Left ventricle myocardium inferior (tissue), 1 donor: ENCODE data around the gene ATP2A3. TPM values are rescaled to one million over a fixed set of nuclear protein-coding genes. Genes with fewer than 3 reads are reported as not detected.

Source experiments
- DNase-seq: peaks from one replicate; pipeline ENCODE4 v3.0.0-alpha.2; 2020
- H3K27ac ChIP-seq: fragments of 200-600 bp; replicated peaks from 2 replicates; pipeline ENCODE4 v1.8.0; 2021
- H3K27me3 ChIP-seq: fragments of 200-600 bp; 2 replicates; pipeline ENCODE4 v1.8.0; 2021; ENCODE audit warnings: low read depth
- H3K36me3 ChIP-seq: fragments of 200-600 bp; 2 replicates; pipeline ENCODE4 v1.8.0; 2021
- H3K4me1 ChIP-seq: fragments of 200-600 bp; 2 replicates; pipeline ENCODE4 v1.8.0; 2021
- H3K4me3 ChIP-seq: fragments of 200-600 bp; 2 replicates; pipeline ENCODE4 v1.8.0; 2021; ENCODE audit warnings: mild to moderate bottlenecking, moderate library complexity
- H3K9me3 ChIP-seq: fragments of 200-600 bp; replicated peaks from 2 replicates; pipeline ENCODE4 v1.8.0; 2021
- intact Hi-C: fragments of 100-400 bp; cut with micrococcal nuclease; formaldehyde crosslinking; loops from one replicate; pipeline ENCODE4 v1.11.0; 2022
- total RNA-seq: library from RNA; stranded (reverse); fragmentation: NEBNext Ultra II Directional; extraction: Animal tissue kit (Norgen Biotek cat#: 25700); gene quantifications from one replicate; pipeline ENCODE4 v1.2.1, GENCODE V29; 2021
- TF ChIP-seq, protein P1 (sequence below): fragments of 200-600 bp; IDR thresholded peaks from 2 replicates; pipeline ENCODE4 v1.8.0; 2021; ENCODE audit warnings: antibody characterized with exemption, mild to moderate bottlenecking, borderline replicate concordance
- donor health status: DM: no; HTN: yes; CAD: no; lungs with severe emphysema.

Gene ATP2A3
- total RNA-seq, 1 donor from 2014 or later = 8.6 TPM

- Histone ChIP-seq H3K4me3 (no peak overlapping the region), H3K36me3 (peaks cover 21% of the 10 kb centered on the region), H3K27me3 (no peaks in the 10 kb centered on the region), H3K27ac (no peak overlapping the region), H3K4me1 (peaks cover 59% of the 10 kb centered on the region), H3K9me3 (no peaks in the 10 kb centered on the region)
- intact Hi-C loops = no loop called here
- TF ChIP-seq, protein P1, sequence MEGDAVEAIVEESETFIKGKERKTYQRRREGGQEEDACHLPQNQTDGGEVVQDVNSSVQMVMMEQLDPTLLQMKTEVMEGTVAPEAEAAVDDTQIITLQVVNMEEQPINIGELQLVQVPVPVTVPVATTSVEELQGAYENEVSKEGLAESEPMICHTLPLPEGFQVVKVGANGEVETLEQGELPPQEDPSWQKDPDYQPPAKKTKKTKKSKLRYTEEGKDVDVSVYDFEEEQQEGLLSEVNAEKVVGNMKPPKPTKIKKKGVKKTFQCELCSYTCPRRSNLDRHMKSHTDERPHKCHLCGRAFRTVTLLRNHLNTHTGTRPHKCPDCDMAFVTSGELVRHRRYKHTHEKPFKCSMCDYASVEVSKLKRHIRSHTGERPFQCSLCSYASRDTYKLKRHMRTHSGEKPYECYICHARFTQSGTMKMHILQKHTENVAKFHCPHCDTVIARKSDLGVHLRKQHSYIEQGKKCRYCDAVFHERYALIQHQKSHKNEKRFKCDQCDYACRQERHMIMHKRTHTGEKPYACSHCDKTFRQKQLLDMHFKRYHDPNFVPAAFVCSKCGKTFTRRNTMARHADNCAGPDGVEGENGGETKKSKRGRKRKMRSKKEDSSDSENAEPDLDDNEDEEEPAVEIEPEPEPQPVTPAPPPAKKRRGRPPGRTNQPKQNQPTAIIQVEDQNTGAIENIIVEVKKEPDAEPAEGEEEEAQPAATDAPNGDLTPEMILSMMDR = no peak
- DNase-seq = no peak
Measured at GRCh38 chr17:3885970-3886369, 78.3 kb downstream of the ATP2A3 start.

DNA sequence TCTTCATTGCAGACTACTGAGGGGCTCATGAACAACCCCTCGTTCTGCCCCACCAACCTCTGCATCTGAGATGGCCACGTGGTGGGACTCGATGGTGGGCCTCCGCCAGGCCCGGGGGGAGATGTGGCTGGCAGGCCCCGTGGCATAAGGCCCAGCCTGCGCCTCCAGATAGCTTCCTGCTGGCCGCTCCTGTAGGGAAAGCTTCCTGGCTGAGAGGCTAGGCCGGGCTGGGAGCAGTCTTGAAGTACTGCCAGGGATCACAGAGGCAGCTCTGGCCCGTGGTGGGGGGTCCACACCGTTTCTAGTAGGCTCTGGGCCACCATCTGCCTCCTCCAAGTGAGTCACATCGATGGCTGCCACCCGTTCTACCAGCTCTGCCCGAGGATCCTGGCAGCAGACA, 79.0 kb downstream of the ATP2A3 start:
- peaks cover 52% of the 10 kb centered on the region for H3K4me1 ChIP-seq
- no peaks in the 10 kb centered on the region for H3K27me3 ChIP-seq
- intact Hi-C loops = no loop called here
- no peak overlapping the region for H3K4me3 ChIP-seq
- peaks cover 21% of the 10 kb centered on the region for H3K36me3 ChIP-seq
- H3K9me3 ChIP-seq = no peaks in the 10 kb centered on the region
- no peak overlapping the region for H3K27ac ChIP-seq
- DNase-seq = no peak
- TF ChIP-seq, protein P1 = no peak

GRCh38 chr17:3884188-3884587, 80.0 kb downstream of the ATP2A3 start:
- no peak for DNase-seq
- Histone ChIP-seq H3K27me3 (no peaks in the 10 kb centered on the region), H3K36me3 (peaks cover 21% of the 10 kb centered on the region), H3K4me3 (no peak overlapping the region), H3K4me1 (peaks cover 47% of the 10 kb centered on the region), H3K9me3 (no peaks in the 10 kb centered on the region), H3K27ac (no peak overlapping the region)
- intact Hi-C loops = no loop called here
- TF ChIP-seq, protein P1 = no peak

- Histone ChIP-seq H3K4me1 (peaks cover 34% of the 10 kb centered on the region), H3K27me3 (no peaks in the 10 kb centered on the region), H3K4me3 (no peak overlapping the region), H3K27ac (no peak overlapping the region), H3K9me3 (no peaks in the 10 kb centered on the region), H3K36me3 (peaks cover 21% of the 10 kb centered on the region)
- intact Hi-C loops = no loop called here
- TF ChIP-seq, protein P1 = no peak
- DNase-seq = no peak
Measured at GRCh38 chr17:3882276-3882675, 82.0 kb downstream of the ATP2A3 start.

GRCh38 chr17:3880983-3881382, 83.3 kb downstream of the ATP2A3 start:
- TF ChIP-seq, protein P1 = no peak
- Histone ChIP-seq H3K4me1 (peaks cover 23% of the 10 kb centered on the region), H3K9me3 (no peaks in the 10 kb centered on the region), H3K27me3 (no peaks in the 10 kb centered on the region), H3K27ac (no peak overlapping the region), H3K4me3 (no peak overlapping the region), H3K36me3 (peaks cover 25% of the 10 kb centered on the region)
- intact Hi-C loops = no loop called here
- DNase-seq = no peak
